Left lung (tissue), 14 donors: ENCODE results near the gene HS3ST1. TPM values are rescaled to one million over a fixed set of nuclear protein-coding genes. Genes with fewer than 3 reads are reported as not detected.

ENCODE experiments used
- ATAC-seq: fragments of 200-7000 bp; cut with Tn5 transposase; one replicate; pipeline ENCODE4 v1.9.1; 2020; ENCODE audit warnings: moderate library complexity
- DNase-seq, 4 donors: peaks; one replicate each; pipeline ENCODE4 v3.0.0-alpha.2; 2013 to 2020
- H3K27ac ChIP-seq, 2 donors: fragments of 200-600 bp; sonication (generic) in 1 of 2; one replicate each; pipeline versions ENCODE4 v1.5.0 to v1.8.0; 2020 to 2021
- H3K27me3 ChIP-seq, 2 donors: fragments of 200-600 bp; sonication (generic) in 1 of 2; one replicate each; pipeline versions ENCODE4 v1.5.0 to v1.8.0; 2020 to 2021
- H3K36me3 ChIP-seq, 2 donors: fragments of 200-600 bp; sonication (generic) in 1 of 2; one replicate each; pipeline versions ENCODE4 v1.5.0 to v1.8.0; 2020 to 2021
- H3K4me1 ChIP-seq, 2 donors: fragments of 200-600 bp; one replicate each; pipeline ENCODE4 v1.8.0; 2021
- H3K4me3 ChIP-seq, 2 donors: fragments of 200-600 bp; sonication (generic) in 1 of 2; one replicate each; pipeline versions ENCODE4 v1.5.0 to v1.8.0; 2020 to 2021; ENCODE audit warnings: mild to moderate bottlenecking in 1 of 2
- H3K9me3 ChIP-seq, 2 donors: fragments of 200-600 bp; sonication (generic) in 1 of 2; one replicate each; pipeline versions ENCODE4 v1.5.0 to v1.8.0; 2020 to 2021
- intact Hi-C, 2 donors: fragments of 100-400 bp; cut with DNase I; formaldehyde crosslinking; loops; one replicate each; pipeline versions ENCODE4 v1.11.2 to v1.14.2; 2022
- long read RNA-seq, 12 donors: library from polyadenylated mRNA in 2 of 12; unstranded in 2 of 12; transcript quantifications; one replicate each; pipeline ENCODE4 v2.0.0 and lab custom pipeline, GENCODE V29; 2019 to 2026
- polyA plus RNA-seq, 6 donors: library from polyadenylated mRNA; unstranded; fragments of 120-200 nt; gene quantifications; one replicate each; pipeline ENCODE4 v1.2.1, GENCODE V29; 2013; ENCODE audit not compliant: insufficient read length in 6 of 6
- total RNA-seq, 2 donors: library from RNA; stranded (reverse); fragmentation: NEBNext Ultra II Directional; extraction: Animal tissue kit (Norgen Biotek cat#: 25700); gene quantifications; one replicate each; pipeline ENCODE4 v1.2.1, GENCODE V29; 2021
- TF ChIP-seq, protein P1 (sequence below), 2 donors: fragments of 200-600 bp; sonication (generic) in 1 of 2; IDR thresholded peaks; one replicate each; pipeline versions ENCODE4 v1.5.0 to v1.8.0; 2021; ENCODE audit warnings: antibody characterized with exemption in 2 of 2
- donor health status: DM: no; HTN: yes; CAD: no.
- donor health status: DM: no; HTN: no; CAD: no.

Gene HS3ST1
- 10 to 100 TPM in 1 of 2 donors, 1 to 10 TPM in 1; 3.1 to 11.9 TPM for total RNA-seq
- polyA plus RNA-seq = 1 to 10 TPM; 2.6 to 4.6 (median 3.8) TPM
- long read RNA-seq, donor 1, full-length matches to known transcripts = 6 of 6 reads
- long read RNA-seq, donor 1, partial matches to known transcripts = 0 of 6 reads
- long read RNA-seq, donor 1, other reads (novel, unspliced or antisense) = 0 of 6 reads
- long read RNA-seq, donor 2, full-length matches to known transcripts = 3 of 3 reads
- long read RNA-seq, donor 2, partial matches to known transcripts = 0 of 3 reads
- long read RNA-seq, donor 2, other reads (novel, unspliced or antisense) = 0 of 3 reads
- long read RNA-seq, donor 3, full-length matches to known transcripts = 8 of 8 reads
- long read RNA-seq, donor 3, partial matches to known transcripts = 0 of 8 reads
- long read RNA-seq, donor 3, other reads (novel, unspliced or antisense) = 0 of 8 reads
- long read RNA-seq, donor 4, full-length matches to known transcripts = 4 of 5 reads
- long read RNA-seq, donor 4, partial matches to known transcripts = 0 of 5 reads
- long read RNA-seq, donor 4, other reads (novel, unspliced or antisense) = 1 of 5 reads
- long read RNA-seq, donor 5, full-length matches to known transcripts = 3 of 3 reads
- long read RNA-seq, donor 5, partial matches to known transcripts = 0 of 3 reads
- long read RNA-seq, donor 5, other reads (novel, unspliced or antisense) = 0 of 3 reads
- long read RNA-seq, donor 6, full-length matches to known transcripts = 6 of 6 reads
- long read RNA-seq, donor 6, partial matches to known transcripts = 0 of 6 reads
- long read RNA-seq, donor 6, other reads (novel, unspliced or antisense) = 0 of 6 reads
- long read RNA-seq, donor 7, full-length matches to known transcripts = 6 of 6 reads
- long read RNA-seq, donor 7, partial matches to known transcripts = 0 of 6 reads
- long read RNA-seq, donor 7, other reads (novel, unspliced or antisense) = 0 of 6 reads
- long read RNA-seq, donor 8, full-length matches to known transcripts = 5 of 5 reads
- long read RNA-seq, donor 8, partial matches to known transcripts = 0 of 5 reads
- long read RNA-seq, donor 8, other reads (novel, unspliced or antisense) = 0 of 5 reads
- long read RNA-seq, donor 9 = 0 reads
- long read RNA-seq, donor 10, full-length matches to known transcripts = 14 of 15 reads
- long read RNA-seq, donor 10, partial matches to known transcripts = 0 of 15 reads
- long read RNA-seq, donor 10, other reads (novel, unspliced or antisense) = 1 of 15 reads
- long read RNA-seq, donor 11, full-length matches to known transcripts = 9 of 9 reads
- long read RNA-seq, donor 11, partial matches to known transcripts = 0 of 9 reads
- long read RNA-seq, donor 11, other reads (novel, unspliced or antisense) = 0 of 9 reads
- long read RNA-seq, donor 12, full-length matches to known transcripts = 5 of 5 reads
- long read RNA-seq, donor 12, partial matches to known transcripts = 0 of 5 reads
- long read RNA-seq, donor 12, other reads (novel, unspliced or antisense) = 0 of 5 reads

DNA sequence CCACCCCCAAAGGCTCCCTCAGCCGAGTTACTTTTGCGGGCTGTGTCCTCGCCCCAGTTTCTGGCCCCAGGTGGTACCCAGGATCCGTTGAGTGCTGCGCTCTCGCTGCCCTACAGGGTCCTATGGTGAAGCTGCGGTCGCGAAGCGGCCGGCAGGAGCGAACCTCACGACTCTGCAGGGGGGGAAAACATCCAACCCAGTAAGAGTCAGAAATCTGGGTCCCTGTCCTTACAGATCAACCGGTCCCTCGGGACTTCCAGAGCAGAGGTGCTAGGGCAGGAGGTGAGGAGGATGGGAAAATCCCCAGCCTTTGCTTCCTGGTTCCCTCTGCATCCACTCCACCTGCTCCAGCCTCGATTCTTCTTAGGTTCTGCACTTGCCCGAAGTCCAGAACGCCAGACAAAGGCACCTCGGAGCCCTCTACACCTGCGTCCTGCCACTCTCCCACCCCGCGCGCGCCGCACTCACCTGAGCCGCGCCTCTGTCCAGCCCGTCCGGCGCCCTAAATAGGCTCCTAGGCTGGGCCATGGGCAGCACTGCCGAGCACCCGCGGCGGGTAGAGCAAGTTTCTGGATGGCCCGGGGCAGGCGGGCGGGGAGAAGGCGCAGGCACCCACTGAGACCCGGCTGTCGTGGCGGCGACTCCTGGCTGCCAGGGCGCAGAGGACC, at the start of gene HS3ST1:
Gene HS3ST1, minus strand, starts transcription at position 664 of the 668 bp plus-strand sequence. CDS start 28,889 bp downstream, outside the sequence.
- H3K27ac ChIP-seq = peak within 1 kb of the TSS; percentile 39
- peak within 1 kb of the TSS; percentile 52 to 58 for H3K4me3 ChIP-seq
- H3K9me3 ChIP-seq = no peaks in the 10 kb centered on the region
- intact Hi-C loops = no loop called here
- DNase-seq = peak in 1 of 4 donors; percentile 61
- peaks cover 0 to 19% of the 10 kb centered on the region in 2 donors for H3K4me1 ChIP-seq
- peak; percentile 63 for ATAC-seq
- peaks cover 21 to 51% of the 10 kb centered on the region in 2 donors for H3K27me3 ChIP-seq
- H3K36me3 ChIP-seq = no peaks in the 10 kb centered on the region
- TF ChIP-seq, protein P1, sequence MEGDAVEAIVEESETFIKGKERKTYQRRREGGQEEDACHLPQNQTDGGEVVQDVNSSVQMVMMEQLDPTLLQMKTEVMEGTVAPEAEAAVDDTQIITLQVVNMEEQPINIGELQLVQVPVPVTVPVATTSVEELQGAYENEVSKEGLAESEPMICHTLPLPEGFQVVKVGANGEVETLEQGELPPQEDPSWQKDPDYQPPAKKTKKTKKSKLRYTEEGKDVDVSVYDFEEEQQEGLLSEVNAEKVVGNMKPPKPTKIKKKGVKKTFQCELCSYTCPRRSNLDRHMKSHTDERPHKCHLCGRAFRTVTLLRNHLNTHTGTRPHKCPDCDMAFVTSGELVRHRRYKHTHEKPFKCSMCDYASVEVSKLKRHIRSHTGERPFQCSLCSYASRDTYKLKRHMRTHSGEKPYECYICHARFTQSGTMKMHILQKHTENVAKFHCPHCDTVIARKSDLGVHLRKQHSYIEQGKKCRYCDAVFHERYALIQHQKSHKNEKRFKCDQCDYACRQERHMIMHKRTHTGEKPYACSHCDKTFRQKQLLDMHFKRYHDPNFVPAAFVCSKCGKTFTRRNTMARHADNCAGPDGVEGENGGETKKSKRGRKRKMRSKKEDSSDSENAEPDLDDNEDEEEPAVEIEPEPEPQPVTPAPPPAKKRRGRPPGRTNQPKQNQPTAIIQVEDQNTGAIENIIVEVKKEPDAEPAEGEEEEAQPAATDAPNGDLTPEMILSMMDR (IDR thresholded peaks at IDR 0.05) = no peak

DNA sequence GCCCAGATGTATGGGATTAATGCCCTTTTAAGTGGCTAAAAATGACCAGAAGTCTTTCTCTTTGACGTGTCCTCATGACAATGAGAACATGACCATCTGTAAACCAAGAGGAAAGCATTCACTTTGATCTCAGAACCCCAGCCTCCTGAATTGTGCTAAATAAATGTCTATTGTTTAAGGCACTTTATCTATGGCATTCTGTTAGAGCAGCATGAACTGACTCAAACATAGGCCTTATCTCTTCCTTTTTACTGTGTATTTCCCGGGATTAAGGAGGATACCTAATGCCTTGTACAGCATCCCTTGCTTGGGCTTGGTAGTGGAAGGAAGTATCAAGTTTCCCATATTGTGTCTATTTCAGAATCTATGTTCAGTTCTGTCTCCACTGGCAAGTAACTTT, 47.2 kb upstream of the HS3ST1 start:
- Histone ChIP-seq H3K9me3 (peaks cover 0 to 4% of the 10 kb centered on the region in 2 donors), H3K4me3 (no peak overlapping the region), H3K36me3 (no peaks in the 10 kb centered on the region), H3K27me3 (no peaks in the 10 kb centered on the region), H3K27ac (no peak overlapping the region), H3K4me1 (peaks cover 0 to 32% of the 10 kb centered on the region in 2 donors)
- intact Hi-C loops = no loop called here
- ATAC-seq (no peak), DNase-seq (no peak)
- TF ChIP-seq, protein P1 (IDR thresholded peaks at IDR 0.05) = no peak

DNA sequence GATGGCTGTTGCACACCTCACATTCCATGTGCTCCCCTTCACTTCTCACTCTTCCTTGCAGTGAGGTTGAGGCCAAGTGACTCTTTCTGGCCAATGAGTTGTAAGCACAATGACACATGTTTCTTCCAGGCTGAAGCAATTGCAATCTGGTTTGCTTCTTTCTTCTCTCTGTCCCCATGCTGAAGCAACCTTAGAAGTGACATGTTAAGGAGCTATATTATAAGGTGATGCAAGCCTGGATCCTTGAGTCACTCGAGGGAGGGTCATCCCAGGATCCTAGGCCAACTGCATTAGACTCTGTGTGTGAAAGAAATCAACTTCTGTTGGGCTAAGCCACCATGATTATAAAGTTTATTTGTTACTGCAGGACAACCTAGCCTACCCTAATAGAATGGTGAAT, 45.5 kb upstream of the HS3ST1 start:
- H3K36me3 ChIP-seq = no peaks in the 10 kb centered on the region
- H3K4me1 ChIP-seq = peaks cover 0 to 29% of the 10 kb centered on the region in 2 donors
- H3K4me3 ChIP-seq = no peak overlapping the region
- H3K9me3 ChIP-seq = peaks cover 0 to 4% of the 10 kb centered on the region in 2 donors
- ATAC-seq = no peak
- intact Hi-C loops = no loop called here
- TF ChIP-seq, protein P1 (IDR thresholded peaks at IDR 0.05) = no peak
- H3K27ac ChIP-seq = no peak overlapping the region
- DNase-seq = no peak
- no peaks in the 10 kb centered on the region for H3K27me3 ChIP-seq

DNA sequence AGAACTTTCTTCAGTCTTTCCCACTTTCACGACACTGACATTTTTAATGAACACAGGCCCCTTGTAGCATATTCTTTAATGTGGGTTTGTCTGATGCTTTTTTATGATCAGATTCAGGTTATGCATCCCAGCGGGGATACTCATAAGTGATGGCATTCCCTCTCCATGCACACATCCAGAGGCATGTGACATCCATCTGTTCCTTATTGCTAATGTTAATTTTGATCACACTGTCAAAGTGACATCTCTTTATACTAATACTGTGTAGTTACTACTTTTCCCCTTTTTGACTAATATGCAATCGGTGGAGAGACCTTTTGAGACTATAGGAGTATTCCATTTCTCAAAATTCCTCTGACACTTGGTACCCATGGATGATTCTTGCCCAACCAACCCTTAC, 43.8 kb upstream of the HS3ST1 start:
- peaks cover 0 to 3% of the 10 kb centered on the region in 2 donors for H3K9me3 ChIP-seq
- no peak for DNase-seq
- peak overlapping the region in 1 of 2 donors; percentile 46 for H3K27ac ChIP-seq
- H3K4me1 ChIP-seq = peaks cover 0 to 29% of the 10 kb centered on the region in 2 donors
- intact Hi-C loops = no loop called here
- no peaks in the 10 kb centered on the region for H3K36me3 ChIP-seq
- no peaks in the 10 kb centered on the region for H3K27me3 ChIP-seq
- no peak overlapping the region for H3K4me3 ChIP-seq
- no peak for ATAC-seq
- TF ChIP-seq, protein P1 (IDR thresholded peaks at IDR 0.05) = no peak
